ENCODE measurements around the gene SNRNP48. TPM values are rescaled to one million over a fixed set of nuclear protein-coding genes. Genes with fewer than 3 reads are reported as not detected.
A peak's percentile ranks its signal among the peaks of the same experiment; 100 is the strongest.

Gene SNRNP48
- total RNA-seq, 5 donors from 2014 or later (not counting 1 experiment from before 2014, with no cell fraction given), result 13.6 to 20.0 (median 17.7) TPM

DNA sequence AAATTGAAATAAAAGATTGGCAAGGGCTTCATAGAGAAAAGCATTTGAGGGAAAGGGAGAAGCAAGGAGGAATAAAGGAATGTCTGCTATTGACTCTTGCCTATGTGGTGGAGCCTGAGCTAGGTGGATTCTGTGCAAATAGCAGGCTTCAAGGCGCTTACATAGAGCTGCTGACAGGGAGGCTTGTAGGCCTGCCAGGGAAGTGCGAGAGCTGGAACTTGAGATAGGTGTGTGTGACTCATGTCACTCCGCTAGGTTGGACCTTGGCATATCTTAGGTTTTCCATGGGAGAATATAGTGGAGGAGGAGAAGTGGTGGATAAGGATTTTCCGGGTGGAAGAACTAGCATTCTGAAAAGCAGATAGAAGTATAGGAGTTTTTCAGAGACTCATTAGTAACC is 14.0 kb downstream of the SNRNP48 start:
- Mint-ChIP-seq H3K27me3 (no peaks in the 10 kb centered on the region), H3K4me3 (no peak overlapping the region), H3K9me3 (no peaks in the 10 kb centered on the region), H3K36me3 (peaks cover 63% of the 10 kb centered on the region), H3K27ac (peak overlapping the region in 1 of 2 donors; percentile 11), H3K4me1 (peaks cover 2 to 10% (median 3%) of the 10 kb centered on the region in 3 donors)
- no peak overlapping the region for H3K27ac ChIP-seq (ENCODE audit: low read length)
- no peak for ATAC-seq (replicated peaks in 1 of 4)
- 93% methylated on average over 3 of the region's 4 CpGs for WGBS (ENCODE audit: insufficient coverage)
- no peak overlapping the region for H3K4me3 ChIP-seq (ENCODE audit: control insufficient read depth in 1 of 2, extremely low read depth in 1 of 2, low read length in 1 of 2)
- POLR2A ChIA-PET, result no interaction called here
- DNase-seq, result no peak
- H3K36me3 ChIP-seq (ENCODE audit: control insufficient read depth in 2 of 2, extremely low read depth in 1 of 2, insufficient read depth in 1 of 2, low read length in 1 of 2), result peaks cover 10 to 70% of the 10 kb centered on the region in 2 donors
- no peaks in the 10 kb centered on the region for H3K4me1 ChIP-seq (ENCODE audit: control insufficient read depth in 1 of 2, extremely low read depth in 1 of 2, insufficient read depth in 2 of 2, low read length in 2 of 2)
- H3K27me3 ChIP-seq (replicated peaks in 1 of 2; ENCODE audit: control insufficient read depth in 2 of 2, extremely low read depth in 1 of 2, insufficient read depth in 2 of 2, low read length in 1 of 2), result no peaks in the 10 kb centered on the region
- H3K9me3 ChIP-seq, result no peaks in the 10 kb centered on the region
- CTCF ChIA-PET, result interaction anchor here in 1 of 2 donors (1.1 kb wide), 1 partner anchor 25 kb away, joined by 3 read pairs; no protein-coding TSS in a partner anchor

DNA sequence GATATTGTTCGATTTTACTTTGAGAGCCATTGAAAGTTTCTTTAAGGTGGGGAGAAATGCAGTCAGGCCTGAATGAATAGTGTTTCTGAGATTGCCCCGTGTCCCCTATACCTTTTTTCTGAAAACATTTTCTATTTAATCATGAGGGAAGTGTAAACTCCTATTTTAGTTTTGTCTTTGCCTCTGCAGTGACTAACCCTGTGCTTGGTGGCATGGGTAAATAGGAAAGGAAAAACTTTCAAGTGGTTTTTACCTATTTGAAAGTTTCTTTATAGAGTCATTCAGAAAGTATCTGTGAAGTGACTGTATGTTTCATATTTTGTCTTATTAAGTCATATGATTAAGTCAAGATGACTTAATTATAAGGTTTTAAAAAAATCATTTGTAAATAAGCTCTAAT is 14.5 kb downstream of the SNRNP48 start:
- no peaks in the 10 kb centered on the region for H3K9me3 Mint-ChIP-seq
- WGBS (ENCODE audit: insufficient coverage), result no CpG with 5 or more reads among the region's 2 CpGs
- H3K4me1 Mint-ChIP-seq, result peaks cover 0 to 10% (median 3%) of the 10 kb centered on the region in 3 donors
- ChIA-PET POLR2A (no interaction called here), CTCF (interaction anchor here in 1 of 2 donors (1.1 kb wide), 1 partner anchor 25 kb away, joined by 3 read pairs; no protein-coding TSS in a partner anchor)
- no peak overlapping the region for H3K4me3 Mint-ChIP-seq
- Histone ChIP-seq H3K4me3 (ENCODE audit: control insufficient read depth in 1 of 2, extremely low read depth in 1 of 2, low read length in 1 of 2) (no peak overlapping the region), H3K4me1 (ENCODE audit: control insufficient read depth in 1 of 2, extremely low read depth in 1 of 2, insufficient read depth in 2 of 2, low read length in 2 of 2) (no peaks in the 10 kb centered on the region), H3K9me3 (no peaks in the 10 kb centered on the region), H3K27me3 (replicated peaks in 1 of 2; ENCODE audit: control insufficient read depth in 2 of 2, extremely low read depth in 1 of 2, insufficient read depth in 2 of 2, low read length in 1 of 2) (no peaks in the 10 kb centered on the region), H3K36me3 (ENCODE audit: control insufficient read depth in 2 of 2, extremely low read depth in 1 of 2, insufficient read depth in 1 of 2, low read length in 1 of 2) (peaks cover 10 to 68% of the 10 kb centered on the region in 2 donors), H3K27ac (ENCODE audit: low read length) (no peak overlapping the region)
- H3K27me3 Mint-ChIP-seq, result no peaks in the 10 kb centered on the region
- H3K36me3 Mint-ChIP-seq, result peaks cover 61% of the 10 kb centered on the region
- no peak for ATAC-seq (replicated peaks in 1 of 4)
- no peak for DNase-seq
- H3K27ac Mint-ChIP-seq, result no peak overlapping the region

DNA sequence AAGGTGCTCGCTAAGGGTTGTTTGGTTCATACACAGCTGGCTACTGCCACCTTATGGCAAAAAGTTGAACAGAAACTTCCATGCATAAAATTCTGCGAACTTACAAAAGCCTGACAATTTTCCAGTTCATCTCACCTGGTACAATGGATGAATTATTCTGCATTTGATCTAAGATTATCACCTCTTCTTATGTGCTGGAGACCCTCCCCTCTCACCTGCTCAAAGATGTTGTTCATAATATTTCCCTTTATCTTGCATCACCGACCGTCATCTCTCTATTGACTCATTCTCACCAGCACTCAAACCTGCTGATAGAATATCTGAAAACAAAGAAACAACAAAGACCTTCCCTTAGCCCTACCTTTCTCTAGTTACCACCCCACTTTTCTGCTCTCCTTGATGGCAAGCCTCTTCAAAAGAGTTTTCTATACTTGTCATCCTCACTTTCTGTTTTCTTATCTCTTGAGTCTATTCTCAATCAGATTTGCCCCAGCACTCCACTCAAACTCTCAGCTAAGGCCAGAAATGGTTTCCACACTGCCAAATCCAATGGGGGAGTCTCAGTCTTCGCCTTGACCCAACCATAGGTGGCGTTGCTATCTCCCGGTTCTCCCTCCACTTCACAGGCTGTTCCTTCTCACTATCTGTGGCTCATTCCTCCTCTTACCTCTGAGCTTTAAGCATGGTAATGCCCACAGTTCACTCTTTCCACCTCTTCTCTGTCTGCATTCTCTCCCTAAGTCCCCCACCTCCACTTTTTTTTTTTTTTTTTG is 25.8 kb downstream of the SNRNP48 start:
- DNase-seq (peak in 17 of 35 experiments; percentile 4 to 68 (median 15)), ATAC-seq (replicated peaks in 1 of 4) (peak; percentile 42 to 52 (median 44))
- H3K36me3 ChIP-seq (ENCODE audit: control insufficient read depth in 2 of 2, extremely low read depth in 1 of 2, insufficient read depth in 1 of 2, low read length in 1 of 2), result peaks cover 0 to 4% of the 10 kb centered on the region in 2 donors
- peaks cover 0 to 9% of the 10 kb centered on the region in 2 experiments for H3K27me3 ChIP-seq (replicated peaks in 1 of 2; ENCODE audit: control insufficient read depth in 2 of 2, extremely low read depth in 1 of 2, insufficient read depth in 2 of 2, low read length in 1 of 2)
- 35% methylated on average over 6 of the region's 7 CpGs for WGBS (ENCODE audit: insufficient coverage)
- no peaks in the 10 kb centered on the region for H3K9me3 ChIP-seq
- H3K27me3 Mint-ChIP-seq, result no peaks in the 10 kb centered on the region
- H3K4me3 Mint-ChIP-seq, result peak overlapping the region; percentile 2 to 43 (median 14)
- H3K4me1 ChIP-seq (ENCODE audit: control insufficient read depth in 1 of 2, extremely low read depth in 1 of 2, insufficient read depth in 2 of 2, low read length in 2 of 2), result no peaks in the 10 kb centered on the region
- H3K27ac ChIP-seq (ENCODE audit: low read length), result no peak overlapping the region
- peaks cover 11 to 20% (median 12%) of the 10 kb centered on the region in 3 donors for H3K4me1 Mint-ChIP-seq
- CTCF ChIA-PET, result interaction anchor here (0.7 to 4.4 kb wide), 12 partner anchors 13 to 392 kb away, joined by 3 to 28 read pairs (median 4); partner anchors contain the start of gene SNRNP48 (in 1 of the 2)
- H3K9me3 Mint-ChIP-seq, result no peaks in the 10 kb centered on the region
- H3K4me3 ChIP-seq (ENCODE audit: control insufficient read depth in 1 of 2, extremely low read depth in 1 of 2, low read length in 1 of 2), result no peak overlapping the region
- H3K27ac Mint-ChIP-seq, result peak overlapping the region; percentile 1 to 36
- POLR2A ChIA-PET, result no interaction called here
- no peaks in the 10 kb centered on the region for H3K36me3 Mint-ChIP-seq

DNA sequence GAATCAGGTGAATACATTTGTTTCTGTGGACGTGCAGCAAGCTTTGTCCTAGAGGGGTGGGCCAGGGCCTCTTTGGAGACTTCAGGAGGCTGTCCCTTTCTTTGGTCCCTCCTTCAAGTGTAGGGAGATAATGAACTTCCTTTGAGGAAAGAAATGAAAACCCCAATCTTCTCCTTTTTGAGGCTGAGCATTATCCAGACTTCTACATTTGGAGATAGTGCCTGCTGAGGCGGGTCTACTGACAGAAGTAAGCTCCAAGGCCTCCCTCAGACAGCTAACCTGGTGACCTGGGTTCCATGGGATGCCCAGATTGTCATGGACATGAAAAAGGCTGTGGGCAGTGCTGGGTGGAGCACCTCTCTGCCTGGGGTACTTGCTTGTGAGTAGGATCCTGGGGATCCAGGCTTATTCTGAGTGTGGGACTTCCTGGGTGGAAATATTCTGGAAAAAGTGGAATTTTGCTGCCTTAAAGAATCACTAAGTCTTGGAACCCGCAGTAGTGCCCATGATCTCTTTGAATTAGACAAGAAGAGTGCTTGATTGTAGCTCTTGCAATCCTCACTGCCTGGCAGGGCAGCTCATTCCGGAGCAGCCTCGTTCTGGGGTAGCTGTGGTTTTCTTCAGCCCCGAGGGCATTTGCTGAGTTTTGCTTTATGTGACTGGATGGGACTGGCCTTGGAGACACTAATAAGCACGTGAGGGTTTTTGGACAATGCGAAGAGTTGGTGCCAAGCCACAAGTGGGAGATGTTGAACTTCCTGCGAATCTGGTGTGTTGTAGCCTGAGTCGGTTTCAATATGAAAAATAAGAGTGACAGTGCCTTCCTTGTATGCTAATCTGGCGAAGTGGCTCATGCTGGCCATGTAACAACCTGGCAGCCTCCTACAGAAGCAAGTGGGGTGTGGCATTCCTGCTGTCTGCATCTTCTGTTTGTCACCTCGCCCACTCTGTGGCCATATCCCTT is 28.1 kb downstream of the SNRNP48 start:
- H3K27me3 ChIP-seq (replicated peaks in 1 of 2; ENCODE audit: control insufficient read depth in 2 of 2, extremely low read depth in 1 of 2, insufficient read depth in 2 of 2, low read length in 1 of 2), result peaks cover 0 to 9% of the 10 kb centered on the region in 2 experiments
- CTCF ChIA-PET, result interaction anchor here (0.7 to 4.4 kb wide), 4 partner anchors 343 to 1486 kb away, joined by 3 to 28 read pairs (median 4); partner anchors contain the start of gene EEF1E1 (in 1 of the 2)
- H3K4me1 Mint-ChIP-seq, result peaks cover 11 to 20% (median 12%) of the 10 kb centered on the region in 3 donors
- no peaks in the 10 kb centered on the region for H3K36me3 ChIP-seq (ENCODE audit: control insufficient read depth in 2 of 2, extremely low read depth in 1 of 2, insufficient read depth in 1 of 2, low read length in 1 of 2)
- no peak overlapping the region for H3K27ac Mint-ChIP-seq
- H3K36me3 Mint-ChIP-seq, result no peaks in the 10 kb centered on the region
- H3K27ac ChIP-seq (ENCODE audit: low read length), result no peak overlapping the region
- POLR2A ChIA-PET, result no interaction called here
- H3K9me3 ChIP-seq, result no peaks in the 10 kb centered on the region
- DNase-seq (peak in 1 of 35 experiments; percentile 15), ATAC-seq (replicated peaks in 1 of 4) (no peak)
- H3K4me3 Mint-ChIP-seq, result no peak overlapping the region
- no peaks in the 10 kb centered on the region for H3K4me1 ChIP-seq (ENCODE audit: control insufficient read depth in 1 of 2, extremely low read depth in 1 of 2, insufficient read depth in 2 of 2, low read length in 2 of 2)
- no peaks in the 10 kb centered on the region for H3K9me3 Mint-ChIP-seq
- peaks cover 0 to 7% of the 10 kb centered on the region in 2 donors for H3K27me3 Mint-ChIP-seq
- 23% methylated on average over 11 of the region's 12 CpGs for WGBS (ENCODE audit: insufficient coverage)
- H3K4me3 ChIP-seq (ENCODE audit: control insufficient read depth in 1 of 2, extremely low read depth in 1 of 2, low read length in 1 of 2), result no peak overlapping the region

DNA sequence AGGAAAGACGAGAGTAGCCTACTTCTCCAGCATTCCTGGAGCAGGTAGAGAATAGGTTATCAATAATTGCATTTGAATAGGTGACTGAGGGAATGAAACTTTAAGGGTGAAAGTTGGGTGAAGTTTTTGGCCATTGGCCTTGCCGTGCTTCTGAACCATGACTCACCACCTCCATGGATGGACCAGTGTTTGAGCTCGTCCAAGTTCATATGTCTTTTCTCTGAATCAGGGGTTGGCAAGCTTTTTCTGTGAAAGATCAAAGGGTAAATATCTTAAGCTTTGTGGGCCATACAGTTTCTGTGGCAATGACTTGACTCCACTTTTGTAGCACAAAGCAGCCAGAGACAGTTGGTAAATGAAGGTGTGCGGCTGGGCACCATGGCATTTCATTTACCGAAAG is 31.8 kb downstream of the SNRNP48 start:
- Mint-ChIP-seq H3K27ac (no peak overlapping the region), H3K4me1 (peaks cover 4 to 11% (median 5%) of the 10 kb centered on the region in 3 donors), H3K27me3 (peaks cover 0 to 9% of the 10 kb centered on the region in 2 donors), H3K9me3 (no peaks in the 10 kb centered on the region), H3K36me3 (no peaks in the 10 kb centered on the region), H3K4me3 (no peak overlapping the region)
- Histone ChIP-seq H3K9me3 (no peaks in the 10 kb centered on the region), H3K27ac (ENCODE audit: low read length) (no peak overlapping the region), H3K27me3 (replicated peaks in 1 of 2; ENCODE audit: control insufficient read depth in 2 of 2, extremely low read depth in 1 of 2, insufficient read depth in 2 of 2, low read length in 1 of 2) (peaks cover 0 to 11% of the 10 kb centered on the region in 2 experiments), H3K36me3 (ENCODE audit: control insufficient read depth in 2 of 2, extremely low read depth in 1 of 2, insufficient read depth in 1 of 2, low read length in 1 of 2) (no peaks in the 10 kb centered on the region), H3K4me3 (ENCODE audit: control insufficient read depth in 1 of 2, extremely low read depth in 1 of 2, low read length in 1 of 2) (no peak overlapping the region), H3K4me1 (ENCODE audit: control insufficient read depth in 1 of 2, extremely low read depth in 1 of 2, insufficient read depth in 2 of 2, low read length in 2 of 2) (no peaks in the 10 kb centered on the region)
- WGBS (ENCODE audit: insufficient coverage), result 90% methylated on average over 2 of the region's 5 CpGs
- ATAC-seq (replicated peaks in 1 of 4) (no peak), DNase-seq (no peak)
- ChIA-PET CTCF (no interaction called here), POLR2A (no interaction called here)
